Activated T-cell treated with anti-CD3 and anti-CD28 coated beads, Interleukin-2, amount 50 U/mL, for 24 hours (primary cell): ENCODE results near the gene ARHGEF25.
A peak's percentile ranks its signal among the peaks of the same experiment; 100 is the strongest.
"Not testable (repeated sequence)": the region's sequence is repeated elsewhere in the genome, so short reads cannot be mapped to it uniquely, and the experiment has no call there.

ENCODE experiments used
- DNase-seq: peaks from one replicate; pipeline ENCODE4 v3.0.0-alpha.2; 2020
- H3K27ac Mint-ChIP-seq: 2 replicates; pipeline ENCODE4 v1.8.0; 2020; ENCODE audit warnings: mild to moderate bottlenecking, mixed read lengths
- H3K27me3 Mint-ChIP-seq: 2 replicates; pipeline ENCODE4 v1.8.0; 2020; ENCODE audit warnings: mixed read lengths
- H3K36me3 Mint-ChIP-seq: 2 replicates; pipeline ENCODE4 v1.8.0; 2020; ENCODE audit warnings: low read depth, mixed read lengths
- H3K4me1 Mint-ChIP-seq: 2 replicates; pipeline ENCODE4 v1.8.0; 2020; ENCODE audit warnings: low read depth, mixed read lengths
- H3K4me3 Mint-ChIP-seq: 2 replicates; pipeline ENCODE4 v1.8.0; 2020; ENCODE audit warnings: mild to moderate bottlenecking, moderate library complexity, mixed read lengths
- H3K9me3 Mint-ChIP-seq: 2 replicates; pipeline ENCODE4 v1.8.0; 2020; ENCODE audit warnings: mixed read lengths

ARHGEF25 gene

DNA sequence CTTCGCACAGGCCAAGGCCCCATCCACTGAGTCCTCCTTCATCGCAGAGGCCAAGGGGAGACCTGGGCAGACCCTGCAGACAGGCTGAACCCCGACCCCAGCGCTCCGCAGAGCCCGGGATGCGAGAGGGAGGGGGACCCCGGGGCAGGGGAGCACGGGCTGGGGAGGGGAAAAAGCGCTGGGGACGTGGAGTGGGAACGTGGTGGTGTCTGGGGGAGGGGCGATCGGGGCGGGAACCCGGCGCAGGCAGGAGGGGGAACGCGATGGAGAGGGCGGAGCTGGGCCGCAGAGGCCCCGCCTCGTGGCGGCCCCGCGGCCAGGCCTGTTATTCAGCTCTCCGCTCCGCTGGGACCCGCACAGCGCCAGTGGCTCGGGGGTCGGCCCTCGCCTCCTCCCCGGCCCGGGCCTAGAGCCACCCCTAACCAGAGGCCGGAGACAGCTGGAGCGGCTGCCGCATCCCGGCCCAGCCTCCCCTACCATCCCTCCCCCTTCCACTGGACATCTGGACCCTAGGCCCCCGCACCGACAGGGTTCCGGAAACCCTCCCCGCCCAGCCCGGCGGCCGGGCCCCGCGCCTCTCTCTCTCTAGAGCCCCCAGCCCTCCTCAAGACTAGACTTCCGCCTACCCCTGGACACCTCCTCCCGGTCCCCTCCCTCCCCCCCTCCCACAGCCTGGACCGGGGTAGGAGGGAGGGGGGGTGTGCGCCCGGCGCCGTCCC lies at the start of gene ARHGEF25:
ARHGEF25 (plus strand) TSS at position 328 of the 719 bp plus-strand sequence. CDS start 460 bp downstream, outside the sequence.
- peaks cover 9% of the 10 kb centered on the region for H3K4me1 Mint-ChIP-seq
- H3K27ac Mint-ChIP-seq, result peak within 1 kb of the TSS; percentile 82
- H3K4me3 Mint-ChIP-seq, result peak within 1 kb of the TSS; percentile 64
- peaks cover 48% of the 10 kb centered on the region for H3K27me3 Mint-ChIP-seq
- DNase-seq, result peak; percentile 76
- no peaks in the 10 kb centered on the region for H3K9me3 Mint-ChIP-seq
- peaks cover 3% of the 10 kb centered on the region for H3K36me3 Mint-ChIP-seq

GRCh38 chr12:57563358-57563757 lies 47.9 kb upstream of the ARHGEF25 start:
- H3K27me3 Mint-ChIP-seq, result no peaks in the 10 kb centered on the region
- no peaks in the 10 kb centered on the region for H3K4me1 Mint-ChIP-seq
- no peaks in the 10 kb centered on the region for H3K36me3 Mint-ChIP-seq
- no peak for DNase-seq
- H3K4me3 Mint-ChIP-seq, result no peak overlapping the region
- H3K27ac Mint-ChIP-seq, result no peak overlapping the region
- no peaks in the 10 kb centered on the region for H3K9me3 Mint-ChIP-seq

- Mint-ChIP-seq H3K27me3 (no peaks in the 10 kb centered on the region), H3K4me3 (no peak overlapping the region), H3K27ac (no peak overlapping the region), H3K36me3 (no peaks in the 10 kb centered on the region), H3K9me3 (no peaks in the 10 kb centered on the region), H3K4me1 (no peaks in the 10 kb centered on the region)
- DNase-seq, result no peak
These were observed 47.0 kb upstream of the ARHGEF25 start for GRCh38 chr12:57564178-57564740.

- no peaks in the 10 kb centered on the region for H3K36me3 Mint-ChIP-seq
- no peak overlapping the region for H3K27ac Mint-ChIP-seq
- DNase-seq, result no peak
- H3K4me3 Mint-ChIP-seq, result no peak overlapping the region
- H3K27me3 Mint-ChIP-seq, result no peaks in the 10 kb centered on the region
- no peaks in the 10 kb centered on the region for H3K4me1 Mint-ChIP-seq
- H3K9me3 Mint-ChIP-seq, result no peaks in the 10 kb centered on the region
These were observed 42.4 kb upstream of the ARHGEF25 start for GRCh38 chr12:57568838-57569237.

GRCh38 chr12:57569858-57570257 lies 41.4 kb upstream of the ARHGEF25 start:
- Mint-ChIP-seq H3K36me3 (no peaks in the 10 kb centered on the region), H3K9me3 (no peaks in the 10 kb centered on the region), H3K27me3 (no peaks in the 10 kb centered on the region), H3K4me3 (no peak overlapping the region), H3K27ac (no peak overlapping the region), H3K4me1 (no peaks in the 10 kb centered on the region)
- DNase-seq, result no peak

DNA sequence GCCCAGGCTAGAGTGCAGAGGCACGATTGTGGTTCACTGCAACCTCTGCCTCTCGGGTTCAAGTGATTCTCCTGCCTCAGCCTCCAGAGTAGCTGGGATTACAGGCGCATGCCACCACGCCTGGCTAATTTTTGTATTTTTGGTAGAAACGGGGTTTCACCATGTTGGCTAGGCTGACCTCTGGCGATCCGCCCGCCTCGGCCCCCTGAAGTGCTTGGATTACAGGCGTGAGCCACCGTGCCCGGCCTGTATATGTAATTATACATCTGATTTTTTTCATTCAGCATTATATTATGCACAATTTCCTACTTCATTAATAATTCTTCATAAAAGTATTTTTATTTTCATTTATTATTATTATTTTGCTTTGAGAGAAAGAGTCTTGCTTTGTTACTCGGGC lies 40.8 kb upstream of the ARHGEF25 start:
- H3K4me3 Mint-ChIP-seq, H3K9me3 Mint-ChIP-seq, H3K27me3 Mint-ChIP-seq, H3K27ac Mint-ChIP-seq, DNase-seq, H3K36me3 Mint-ChIP-seq, H3K4me1 Mint-ChIP-seq: not testable (repeated sequence)

GRCh38 chr12:57571926-57572762 lies 39.1 kb upstream of the ARHGEF25 start:
- H3K4me1 Mint-ChIP-seq, result no peaks in the 10 kb centered on the region
- H3K9me3 Mint-ChIP-seq, result no peaks in the 10 kb centered on the region
- no peaks in the 10 kb centered on the region for H3K27me3 Mint-ChIP-seq
- no peaks in the 10 kb centered on the region for H3K36me3 Mint-ChIP-seq
- H3K27ac Mint-ChIP-seq, result no peak overlapping the region
- no peak overlapping the region for H3K4me3 Mint-ChIP-seq
- no peak for DNase-seq

DNA sequence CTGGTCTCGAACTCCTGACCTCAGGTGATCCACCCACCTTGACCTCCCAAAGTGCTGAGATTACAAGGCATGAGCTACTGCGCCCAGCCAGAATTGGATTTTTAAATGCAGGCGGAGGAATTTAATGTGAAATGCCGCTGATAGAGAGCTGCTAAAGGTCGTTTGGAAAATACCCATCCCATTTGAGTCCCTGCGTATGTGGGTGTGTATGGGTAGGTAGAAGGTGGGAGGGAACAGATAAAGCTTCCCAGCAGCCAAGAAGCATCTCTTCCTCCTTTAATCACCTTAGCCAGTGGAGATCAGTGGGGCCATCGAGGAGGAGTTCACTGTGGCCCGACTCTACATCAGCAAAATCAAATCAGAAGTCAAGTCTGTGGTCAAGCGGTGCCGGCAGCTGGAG lies 36.4 kb upstream of the ARHGEF25 start:
- no peak for DNase-seq
- Mint-ChIP-seq H3K36me3 (no peaks in the 10 kb centered on the region), H3K27ac (no peak overlapping the region), H3K27me3 (no peaks in the 10 kb centered on the region), H3K9me3 (no peaks in the 10 kb centered on the region), H3K4me3 (no peak overlapping the region), H3K4me1 (no peaks in the 10 kb centered on the region)

- Mint-ChIP-seq H3K4me3 (no peak overlapping the region), H3K27me3 (no peaks in the 10 kb centered on the region), H3K9me3 (no peaks in the 10 kb centered on the region), H3K36me3 (no peaks in the 10 kb centered on the region), H3K4me1 (no peaks in the 10 kb centered on the region), H3K27ac (no peak overlapping the region)
- no peak for DNase-seq
These were observed 35.2 kb upstream of the ARHGEF25 start for GRCh38 chr12:57575771-57576612.

DNA sequence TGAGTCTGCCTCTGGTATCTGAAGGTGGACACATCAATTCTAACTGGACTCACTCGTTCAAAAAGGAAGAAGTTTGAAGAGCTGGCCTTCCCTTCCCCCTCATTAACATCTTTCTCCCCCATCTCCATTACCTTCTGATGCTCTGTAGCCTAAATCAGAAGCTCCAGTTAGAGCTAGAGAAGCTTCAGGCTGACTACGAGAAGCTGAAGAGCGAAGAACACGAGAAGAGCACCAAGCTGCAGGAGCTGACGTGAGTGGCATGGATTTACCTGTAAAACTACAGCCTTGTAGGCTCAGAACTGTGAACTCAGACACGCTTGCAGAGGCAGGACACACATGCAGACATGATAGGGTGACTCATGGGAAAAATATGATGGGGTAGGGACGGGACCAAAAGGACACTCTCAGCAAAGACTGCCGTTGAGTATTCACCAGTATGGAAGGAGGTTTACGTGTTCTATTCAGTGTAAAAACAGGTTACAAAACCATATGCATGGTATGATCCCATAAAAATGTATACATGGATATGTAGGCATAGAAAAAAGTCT lies 34.5 kb upstream of the ARHGEF25 start:
- no peak for DNase-seq
- H3K4me1 Mint-ChIP-seq, result no peaks in the 10 kb centered on the region
- H3K27me3 Mint-ChIP-seq, result no peaks in the 10 kb centered on the region
- no peak overlapping the region for H3K27ac Mint-ChIP-seq
- H3K9me3 Mint-ChIP-seq, result no peaks in the 10 kb centered on the region
- no peak overlapping the region for H3K4me3 Mint-ChIP-seq
- no peaks in the 10 kb centered on the region for H3K36me3 Mint-ChIP-seq

- no peak overlapping the region for H3K4me3 Mint-ChIP-seq
- H3K27ac Mint-ChIP-seq, result no peak overlapping the region
- H3K36me3 Mint-ChIP-seq, result no peaks in the 10 kb centered on the region
- H3K27me3 Mint-ChIP-seq, result peaks cover 2% of the 10 kb centered on the region
- H3K4me1 Mint-ChIP-seq, result peaks cover under 1% of the 10 kb centered on the region
- no peaks in the 10 kb centered on the region for H3K9me3 Mint-ChIP-seq
- DNase-seq, result no peak
These were observed 33.1 kb upstream of the ARHGEF25 start for GRCh38 chr12:57577981-57578758.

DNA sequence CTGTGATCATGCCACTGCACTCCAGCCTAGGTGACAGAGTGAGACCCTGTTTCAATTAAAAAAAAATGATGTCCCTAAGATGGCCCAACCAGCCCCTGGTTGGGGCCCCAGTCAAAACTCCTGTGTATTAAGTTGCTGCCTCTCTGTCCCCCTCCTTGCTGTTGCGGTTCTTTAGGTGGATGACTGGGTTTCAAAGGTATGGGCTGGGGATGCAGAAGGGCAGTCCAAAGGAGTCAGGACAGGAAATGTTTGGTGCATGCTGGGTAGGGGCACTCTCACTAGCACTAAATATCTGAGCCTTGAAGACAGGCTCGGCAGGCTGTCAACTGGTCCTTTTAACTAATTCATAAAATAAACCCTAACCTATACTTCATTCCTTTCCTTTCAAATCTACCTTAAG lies 32.2 kb upstream of the ARHGEF25 start:
- no peak overlapping the region for H3K4me3 Mint-ChIP-seq
- peaks cover 3% of the 10 kb centered on the region for H3K27me3 Mint-ChIP-seq
- no peaks in the 10 kb centered on the region for H3K9me3 Mint-ChIP-seq
- no peaks in the 10 kb centered on the region for H3K36me3 Mint-ChIP-seq
- DNase-seq, result no peak
- no peak overlapping the region for H3K27ac Mint-ChIP-seq
- peaks cover 3% of the 10 kb centered on the region for H3K4me1 Mint-ChIP-seq

- Mint-ChIP-seq H3K4me3 (no peak overlapping the region), H3K27me3 (peaks cover 3% of the 10 kb centered on the region), H3K27ac (no peak overlapping the region), H3K4me1 (peaks cover 3% of the 10 kb centered on the region), H3K9me3 (no peaks in the 10 kb centered on the region), H3K36me3 (no peaks in the 10 kb centered on the region)
- no peak for DNase-seq
These were observed 31.4 kb upstream of the ARHGEF25 start for GRCh38 chr12:57579677-57580465.
